Subcutaneous adipose tissue (tissue), 4 donors: ENCODE results near the gene ITGA5. TPM values are rescaled to one million over a fixed set of nuclear protein-coding genes. Genes with fewer than 3 reads are reported as not detected.

Experiments used
- total RNA-seq, 4 donors: library from RNA; depleted of rRNA; stranded (reverse); fragments of >200 nt; gene quantifications; one replicate each; pipeline ENCODE4 v1.1.0, GENCODE V29; 2016
- TF ChIP-seq, protein P1 (sequence below): fragments of 450-650 bp; IDR thresholded peaks from one replicate; pipeline ENCODE4 v1.5.1; 2016; ENCODE audit warnings: low read depth, mild to moderate bottlenecking, control low read depth, antibody characterized with exemption, moderate library complexity

ITGA5 gene
- total RNA-seq, 4 donors from 2014 or later = 81.5 to 150 (median 109) TPM

DNA sequence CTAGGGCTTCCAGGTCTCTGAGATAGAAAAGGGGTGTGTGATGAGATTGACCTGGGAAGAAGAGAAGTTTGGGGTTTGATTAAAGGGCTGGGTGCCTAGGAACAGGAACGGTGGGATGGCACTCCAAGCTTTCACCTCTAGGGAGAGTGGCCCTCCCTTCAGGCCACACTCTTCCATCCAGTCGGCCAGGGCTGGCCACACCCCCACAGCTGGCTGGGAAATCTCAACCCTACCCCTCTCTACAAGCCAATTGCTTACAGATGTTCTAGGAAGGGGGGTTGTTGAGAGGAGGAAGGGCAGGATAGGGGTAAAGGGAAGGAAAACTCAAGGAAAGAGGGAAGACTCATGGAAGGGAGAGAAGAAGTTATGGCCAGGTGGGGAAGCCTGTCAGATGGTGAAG is 6.6 kb upstream of the ITGA5 start:
- TF ChIP-seq, protein P1, sequence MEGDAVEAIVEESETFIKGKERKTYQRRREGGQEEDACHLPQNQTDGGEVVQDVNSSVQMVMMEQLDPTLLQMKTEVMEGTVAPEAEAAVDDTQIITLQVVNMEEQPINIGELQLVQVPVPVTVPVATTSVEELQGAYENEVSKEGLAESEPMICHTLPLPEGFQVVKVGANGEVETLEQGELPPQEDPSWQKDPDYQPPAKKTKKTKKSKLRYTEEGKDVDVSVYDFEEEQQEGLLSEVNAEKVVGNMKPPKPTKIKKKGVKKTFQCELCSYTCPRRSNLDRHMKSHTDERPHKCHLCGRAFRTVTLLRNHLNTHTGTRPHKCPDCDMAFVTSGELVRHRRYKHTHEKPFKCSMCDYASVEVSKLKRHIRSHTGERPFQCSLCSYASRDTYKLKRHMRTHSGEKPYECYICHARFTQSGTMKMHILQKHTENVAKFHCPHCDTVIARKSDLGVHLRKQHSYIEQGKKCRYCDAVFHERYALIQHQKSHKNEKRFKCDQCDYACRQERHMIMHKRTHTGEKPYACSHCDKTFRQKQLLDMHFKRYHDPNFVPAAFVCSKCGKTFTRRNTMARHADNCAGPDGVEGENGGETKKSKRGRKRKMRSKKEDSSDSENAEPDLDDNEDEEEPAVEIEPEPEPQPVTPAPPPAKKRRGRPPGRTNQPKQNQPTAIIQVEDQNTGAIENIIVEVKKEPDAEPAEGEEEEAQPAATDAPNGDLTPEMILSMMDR = no peak

DNA sequence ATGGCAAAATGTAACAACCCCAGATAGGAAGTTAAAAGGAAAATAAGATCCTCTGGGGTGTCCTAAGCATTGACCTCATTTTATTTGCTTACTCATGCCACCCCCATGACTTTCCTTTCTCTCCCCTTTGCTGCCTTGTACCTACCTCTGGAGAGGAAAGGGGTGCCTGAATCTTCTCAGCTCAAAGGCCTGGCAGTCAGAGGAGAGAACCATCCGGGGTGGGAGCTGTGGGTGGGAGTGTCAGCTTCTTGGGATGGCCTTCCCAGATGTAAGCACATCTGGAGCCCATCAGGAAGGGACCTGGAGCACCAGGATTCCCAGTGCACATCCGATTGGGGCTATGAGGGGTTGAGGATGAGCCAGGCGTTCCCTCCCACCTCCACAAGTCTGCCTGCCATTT is 5.2 kb upstream of the ITGA5 start:
- TF ChIP-seq, protein P1 = no peak

DNA sequence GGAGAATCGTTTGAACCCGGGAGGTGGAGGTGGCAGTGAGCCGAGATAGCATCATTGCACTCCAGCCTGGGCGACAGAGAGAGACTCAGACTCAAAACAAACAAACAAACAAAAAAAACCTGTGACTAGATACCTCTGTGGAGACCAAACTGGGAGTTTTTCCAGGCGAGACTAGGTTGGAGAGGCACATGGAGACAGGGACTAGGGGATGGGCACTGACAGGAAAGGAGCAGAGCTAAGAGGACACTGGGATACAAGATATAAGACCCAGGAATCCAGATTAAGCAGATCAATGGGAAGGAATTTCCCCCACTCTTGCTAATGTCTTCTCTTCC is 4.7 kb upstream of the ITGA5 start:
- TF ChIP-seq, protein P1 = no peak

DNA sequence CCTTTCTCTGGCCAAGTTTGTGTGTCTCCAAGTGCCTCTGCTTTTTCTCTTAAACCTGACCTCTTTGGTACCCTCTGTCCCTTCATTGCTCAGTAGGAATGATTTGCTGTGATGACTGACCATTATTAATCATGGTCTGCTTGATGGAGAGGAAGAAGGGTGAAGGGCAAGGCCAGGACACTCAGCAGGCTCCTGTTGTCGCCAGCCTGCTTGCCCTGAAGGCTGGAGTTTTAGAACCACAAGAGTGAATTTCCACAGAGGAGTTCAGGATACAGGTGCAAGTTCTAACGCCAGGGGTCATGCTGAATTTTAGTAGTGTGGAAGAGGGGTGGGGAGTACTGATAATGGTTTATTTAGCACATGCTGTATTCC is 2.8 kb upstream of the ITGA5 start:
- TF ChIP-seq, protein P1 = no peak

DNA sequence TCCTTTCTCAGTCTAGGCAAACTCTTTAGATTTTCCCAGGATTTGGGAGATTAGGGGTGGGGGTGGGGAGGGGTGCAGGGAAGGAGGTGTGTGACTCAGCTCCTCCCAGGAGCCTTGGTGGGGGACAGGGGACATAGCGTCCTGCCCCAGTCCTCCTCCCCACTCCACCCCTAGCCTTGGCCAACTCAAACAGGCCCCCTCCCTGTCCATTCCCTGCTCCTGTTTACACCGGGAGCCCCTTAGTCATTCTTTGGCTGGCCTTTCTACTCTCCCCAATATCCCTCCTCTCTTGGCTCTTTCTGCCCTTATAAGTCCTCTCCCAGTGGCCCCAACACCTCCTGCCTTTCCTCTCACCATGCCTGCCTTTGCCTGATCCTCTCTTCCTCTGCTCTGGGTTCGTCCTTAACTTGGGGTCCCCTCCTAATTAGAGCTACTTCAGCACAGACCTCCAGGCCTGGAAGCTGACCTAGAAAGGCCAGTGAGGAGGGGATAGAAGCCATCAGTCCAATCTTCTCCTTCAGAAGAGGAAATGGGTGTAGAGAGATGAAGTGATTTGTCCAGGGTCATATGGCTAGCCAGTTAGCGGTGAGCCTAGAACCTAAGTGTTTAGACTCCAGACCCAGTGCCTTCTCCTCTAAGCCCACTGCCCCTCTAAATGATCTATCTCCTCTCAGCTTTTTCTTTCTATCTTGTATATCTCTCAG is 2.3 kb upstream of the ITGA5 start:
- TF ChIP-seq, protein P1 = no peak

DNA sequence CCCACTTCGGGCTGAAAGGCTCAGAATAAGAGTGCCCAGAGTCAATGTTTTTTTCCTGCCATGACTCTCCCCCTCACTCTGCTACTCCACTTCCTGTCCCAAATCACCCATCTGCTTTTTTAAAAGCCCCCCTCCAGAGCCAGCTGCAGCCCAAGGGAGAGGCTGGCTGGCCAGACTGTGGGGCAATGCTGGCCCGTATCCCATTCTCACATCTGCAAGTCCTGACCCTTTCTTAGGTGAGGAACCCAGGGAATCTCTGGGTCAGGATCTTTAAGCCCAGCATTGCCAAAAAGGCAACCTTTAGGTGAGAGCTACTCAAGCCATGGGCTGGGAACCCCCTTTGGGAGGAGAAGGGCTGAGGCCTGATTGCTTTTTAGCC is 1.7 kb upstream of the ITGA5 start:
- TF ChIP-seq, protein P1 = no peak

DNA sequence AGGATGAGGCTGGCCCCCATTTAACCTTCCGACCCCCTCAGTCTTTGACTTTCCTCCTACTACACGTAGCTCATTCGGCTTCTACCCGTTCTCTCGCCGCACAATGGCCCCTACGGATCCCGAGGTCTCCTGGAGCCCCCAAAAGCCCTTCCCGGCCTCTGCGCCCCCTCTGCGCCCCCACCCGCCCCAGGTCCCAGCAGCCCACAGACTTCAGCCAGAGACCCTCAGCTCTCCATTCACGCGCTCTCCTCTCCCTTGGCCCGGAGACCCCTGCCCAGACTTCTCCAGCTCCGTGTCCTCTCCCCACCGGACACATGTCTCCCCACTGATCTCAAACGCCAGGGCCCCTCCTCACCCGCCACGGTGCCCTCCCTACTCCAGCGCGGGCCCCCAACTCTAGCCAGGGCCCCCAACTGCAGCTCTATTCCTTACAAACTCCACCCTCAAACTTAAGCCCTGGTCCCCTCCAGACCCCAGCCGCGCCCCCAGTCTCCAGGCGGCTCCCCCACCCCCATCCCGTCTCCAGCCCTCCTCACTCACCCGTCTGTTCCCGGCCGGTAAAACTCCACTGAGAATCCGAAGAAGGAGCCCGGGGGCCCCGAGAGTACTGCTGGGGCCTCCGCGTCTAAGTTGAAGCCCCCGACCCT is 502 bp downstream of the ITGA5 start:
- TF ChIP-seq, protein P1 = no peak
